HepG2 (cell line): ENCODE data around the gene USF2. TPM values are rescaled to one million over a fixed set of nuclear protein-coding genes. Genes with fewer than 3 reads are reported as not detected.

Experiments
- FIP1L1 ChIP-seq: fragments of 200-400 bp; formaldehyde crosslinking; IDR thresholded peaks from 2 replicates; pipeline ENCODE4 v1.6.1; 2018; ENCODE audit warnings: low read depth, mild to moderate bottlenecking, low read length, moderate library complexity, borderline replicate concordance; ENCODE audit not compliant: insufficient read depth
- KDM5B ChIP-seq: sonication (generic); formaldehyde crosslinking; IDR thresholded peaks from 2 replicates; pipeline ENCODE4 v1.4.0; 2020; ENCODE audit warnings: missing genetic modification reagents, mild to moderate bottlenecking, borderline replicate concordance
- KLF9 ChIP-seq: IDR thresholded peaks from 2 replicates; pipeline ENCODE4 v1.6.1; 2016; ENCODE audit warnings: low read depth
- RFXANK ChIP-seq: IDR thresholded peaks from 2 replicates; pipeline ENCODE4 v1.6.1; 2016
- STAT5B ChIP-seq: sonication (generic); formaldehyde crosslinking; IDR thresholded peaks from 2 replicates; pipeline ENCODE4 v1.4.0; 2020; ENCODE audit warnings: missing genetic modification reagents
- ZNF207 ChIP-seq: fragments of 450-650 bp; IDR thresholded peaks from 2 replicates; pipeline ENCODE4 v1.6.1; 2016; ENCODE audit warnings: antibody characterized with exemption, borderline replicate concordance
- ZNF615 ChIP-seq: sonication (generic); formaldehyde crosslinking; IDR thresholded peaks from 2 replicates; pipeline ENCODE4 v1.5.0; 2020; ENCODE audit warnings: mild to moderate bottlenecking, missing genetic modification reagents, borderline replicate concordance
- ZNF75D ChIP-seq: sonication (generic); formaldehyde crosslinking; IDR thresholded peaks from 2 replicates; pipeline ENCODE4 v1.8.1; 2023; ENCODE audit warnings: missing genetic modification reagents, mild to moderate bottlenecking, borderline replicate concordance
- ZNF788 ChIP-seq: sonication (generic); formaldehyde crosslinking; IDR thresholded peaks from 2 replicates; pipeline ENCODE4 v1.5.0; 2020; ENCODE audit warnings: mild to moderate bottlenecking, missing genetic modification reagents, borderline replicate concordance
- ZSCAN29 ChIP-seq: sonication (generic); formaldehyde crosslinking; conservative IDR thresholded peaks from 2 replicates; pipeline ENCODE4 v1.4.0; 2020; ENCODE audit warnings: mild to moderate bottlenecking, missing genetic modification reagents
- polyA plus RNA-seq, 8 experiments: library from polyadenylated mRNA; depleted of rRNA in 3 of 8; stranded (reverse) in 7 of 8; unstranded in 1 of 8; fragments of >200 nt; fragmentation: Illumina TruSeq in 4 of 8; extraction: Trizol in 4 of 8; gene quantifications; 2 replicates each; pipeline versions ENCODE4 v1.2.1 to v1.2.3, GENCODE V29; 2011 to 2016; ENCODE audit warnings: low read depth in 4 of 8, missing spikeins in 1 of 8, mixed read lengths in 1 of 8; ENCODE audit not compliant: insufficient read depth in 1 of 8
- total RNA-seq, 5 experiments: library from RNA; depleted of rRNA; stranded (reverse); fragments of >200 nt; fragmentation: Illumina TruSeq; extraction: Trizol; gene quantifications; 2 replicates each; pipeline ENCODE4 v1.2.3, GENCODE V29; 2016; ENCODE audit warnings: low read depth in 1 of 5
- TF ChIP-seq, protein P1 (sequence below): sonication (generic); formaldehyde crosslinking; IDR thresholded peaks from 2 replicates; pipeline ENCODE4 v1.8.1; 2023; ENCODE audit warnings: mild to moderate bottlenecking, inconsistent platforms, moderate library complexity, missing genetic modification reagents, borderline replicate concordance
- TF ChIP-seq, protein P2 (sequence below): sonication (generic); formaldehyde crosslinking; IDR thresholded peaks from 2 replicates; pipeline ENCODE4 v1.5.1; 2020; ENCODE audit warnings: mild to moderate bottlenecking, missing genetic modification reagents, moderate library complexity
- TF ChIP-seq, protein P3 (sequence below), 2 experiments: sonication (generic) in 1 of 2; formaldehyde crosslinking in 1 of 2; IDR thresholded peaks; 2 replicates each; pipeline versions ENCODE4 v1.4.0 to v1.6.1; 2018 to 2020; ENCODE audit warnings: missing genetic modification reagents in 2 of 2, borderline replicate concordance in 1 of 2, low read depth in 1 of 2, mild to moderate bottlenecking in 1 of 2, missing biosample characterization in 1 of 2

USF2 gene
- total and polyA plus RNA-seq, 2 of the 13 experiments (the other 11 are each of a cell fraction or from before 2014, with no cell fraction given) = 54.9 to 106 TPM

DNA sequence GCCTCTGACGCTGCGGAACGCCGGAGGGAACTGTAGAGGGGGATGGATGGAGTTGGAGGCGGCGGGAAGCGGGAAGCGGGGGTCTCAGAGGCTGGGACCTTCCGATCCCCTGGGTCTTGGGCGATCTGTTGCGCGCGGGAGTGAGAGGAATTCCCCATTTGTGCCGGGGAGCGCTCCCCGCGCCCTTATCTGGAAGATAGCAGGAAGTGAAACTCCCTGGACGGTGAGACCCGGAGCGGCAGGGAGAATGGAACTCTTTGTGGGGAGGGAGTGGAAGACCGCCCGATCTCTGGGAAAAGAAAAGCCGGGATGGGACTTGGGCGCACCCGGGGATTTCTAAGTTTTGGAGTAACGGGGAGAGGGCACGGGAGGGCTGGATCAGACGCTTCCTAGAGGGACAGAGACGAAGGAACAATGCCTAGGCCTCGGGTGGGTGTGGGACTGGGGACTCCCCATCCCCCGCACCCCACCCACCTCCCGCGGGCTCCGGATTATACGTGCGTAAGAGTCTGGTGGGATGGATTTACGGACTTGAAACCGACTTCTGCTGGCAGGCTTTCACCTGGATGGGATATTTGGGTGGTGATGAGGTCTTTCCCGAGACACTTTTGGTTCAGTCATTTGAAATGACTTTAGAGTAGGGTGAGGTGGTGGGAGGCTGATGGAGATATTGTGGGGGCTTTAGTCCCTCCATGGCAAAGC, 19.5 kb upstream of the USF2 start (continued):
- TF ChIP-seq, protein P1, sequence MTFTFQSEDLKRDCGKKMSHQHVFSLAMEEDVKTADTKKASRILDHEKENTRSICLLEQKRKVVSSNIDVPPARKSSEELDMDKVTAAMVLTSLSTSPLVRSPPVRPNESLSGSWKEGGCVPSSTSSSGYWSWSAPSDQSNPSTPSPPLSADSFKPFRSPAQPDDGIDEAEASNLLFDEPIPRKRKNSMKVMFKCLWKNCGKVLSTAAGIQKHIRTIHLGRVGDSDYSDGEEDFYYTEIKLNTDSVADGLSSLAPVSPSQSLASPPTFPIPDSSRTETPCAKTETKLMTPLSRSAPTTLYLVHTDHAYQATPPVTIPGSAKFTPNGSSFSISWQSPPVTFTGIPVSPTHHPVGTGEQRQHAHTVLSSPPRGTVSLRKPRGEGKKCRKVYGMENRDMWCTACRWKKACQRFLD (CRISPR knock-in tag) = 0 out of 2 replicates have a peak, but pooled peaks have one; percentile 8
- TF ChIP-seq KLF9 (CRISPR knock-in tag) (no peak), ZNF788 (CRISPR knock-in tag) (no peak), ZNF75D (CRISPR knock-in tag) (0 out of 2 replicates have a peak, but pooled peaks have one; percentile 17), FIP1L1 (no peak), ZNF615 (peak; percentile 7; the same call in 1 of the 2 replicates), ZSCAN29 (CRISPR knock-in tag) (0 out of 2 replicates have a peak, but pooled peaks have one; percentile 7), KDM5B (CRISPR knock-in tag) (no peak), ZNF207 (no peak), RFXANK (CRISPR knock-in tag) (0 out of 2 replicates have a peak, but pooled peaks have one; percentile 2), STAT5B (CRISPR knock-in tag) (no peak)
- TF ChIP-seq, protein P2, sequence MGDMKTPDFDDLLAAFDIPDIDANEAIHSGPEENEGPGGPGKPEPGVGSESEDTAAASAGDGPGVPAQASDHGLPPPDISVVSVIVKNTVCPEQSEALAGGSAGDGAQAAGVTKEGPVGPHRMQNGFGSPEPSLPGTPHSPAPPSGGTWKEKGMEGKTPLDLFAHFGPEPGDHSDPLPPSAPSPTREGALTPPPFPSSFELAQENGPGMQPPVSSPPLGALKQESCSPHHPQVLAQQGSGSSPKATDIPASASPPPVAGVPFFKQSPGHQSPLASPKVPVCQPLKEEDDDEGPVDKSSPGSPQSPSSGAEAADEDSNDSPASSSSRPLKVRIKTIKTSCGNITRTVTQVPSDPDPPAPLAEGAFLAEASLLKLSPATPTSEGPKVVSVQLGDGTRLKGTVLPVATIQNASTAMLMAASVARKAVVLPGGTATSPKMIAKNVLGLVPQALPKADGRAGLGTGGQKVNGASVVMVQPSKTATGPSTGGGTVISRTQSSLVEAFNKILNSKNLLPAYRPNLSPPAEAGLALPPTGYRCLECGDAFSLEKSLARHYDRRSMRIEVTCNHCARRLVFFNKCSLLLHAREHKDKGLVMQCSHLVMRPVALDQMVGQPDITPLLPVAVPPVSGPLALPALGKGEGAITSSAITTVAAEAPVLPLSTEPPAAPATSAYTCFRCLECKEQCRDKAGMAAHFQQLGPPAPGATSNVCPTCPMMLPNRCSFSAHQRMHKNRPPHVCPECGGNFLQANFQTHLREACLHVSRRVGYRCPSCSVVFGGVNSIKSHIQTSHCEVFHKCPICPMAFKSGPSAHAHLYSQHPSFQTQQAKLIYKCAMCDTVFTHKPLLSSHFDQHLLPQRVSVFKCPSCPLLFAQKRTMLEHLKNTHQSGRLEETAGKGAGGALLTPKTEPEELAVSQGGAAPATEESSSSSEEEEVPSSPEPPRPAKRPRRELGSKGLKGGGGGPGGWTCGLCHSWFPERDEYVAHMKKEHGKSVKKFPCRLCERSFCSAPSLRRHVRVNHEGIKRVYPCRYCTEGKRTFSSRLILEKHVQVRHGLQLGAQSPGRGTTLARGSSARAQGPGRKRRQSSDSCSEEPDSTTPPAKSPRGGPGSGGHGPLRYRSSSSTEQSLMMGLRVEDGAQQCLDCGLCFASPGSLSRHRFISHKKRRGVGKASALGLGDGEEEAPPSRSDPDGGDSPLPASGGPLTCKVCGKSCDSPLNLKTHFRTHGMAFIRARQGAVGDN = 0 out of 2 replicates have a peak, but pooled peaks have one; percentile 9
- TF ChIP-seq, protein P3, sequence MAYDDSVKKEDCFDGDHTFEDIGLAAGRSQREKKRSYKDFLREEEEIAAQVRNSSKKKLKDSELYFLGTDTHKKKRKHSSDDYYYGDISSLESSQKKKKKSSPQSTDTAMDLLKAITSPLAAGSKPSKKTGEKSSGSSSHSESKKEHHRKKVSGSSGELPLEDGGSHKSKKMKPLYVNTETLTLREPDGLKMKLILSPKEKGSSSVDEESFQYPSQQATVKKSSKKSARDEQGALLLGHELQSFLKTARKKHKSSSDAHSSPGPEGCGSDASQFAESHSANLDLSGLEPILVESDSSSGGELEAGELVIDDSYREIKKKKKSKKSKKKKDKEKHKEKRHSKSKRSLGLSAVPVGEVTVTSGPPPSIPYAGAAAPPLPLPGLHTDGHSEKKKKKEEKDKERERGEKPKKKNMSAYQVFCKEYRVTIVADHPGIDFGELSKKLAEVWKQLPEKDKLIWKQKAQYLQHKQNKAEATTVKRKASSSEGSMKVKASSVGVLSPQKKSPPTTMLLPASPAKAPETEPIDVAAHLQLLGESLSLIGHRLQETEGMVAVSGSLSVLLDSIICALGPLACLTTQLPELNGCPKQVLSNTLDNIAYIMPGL (CRISPR knock-in tag; IDR thresholded peaks at IDR 0.05; ENCODE audit: borderline replicate concordance in 1 of 2, low read depth in 1 of 2) = peak in 1 of 2 experiments; percentile 54; a peak in 2 of 4 replicates
